ENCODE data around the gene COBL.

- TF ChIP-seq EZH2 (IDR thresholded peaks at IDR 0.05; ENCODE audit: insufficient read depth, poor library complexity, severe bottlenecking) (no peak), EZH2phosphoT487 (IDR thresholded peaks at IDR 0.05; ENCODE audit: insufficient read depth, low read depth) (no peak)
Observed at GRCh38 chr7:51085034-51085692, 231.4 kb downstream of the COBL start.

Data from GM23248 (cell line).